Measurements from ENCODE around the gene ATG9A. TPM values are rescaled to one million over a fixed set of nuclear protein-coding genes. Genes with fewer than 3 reads are reported as not detected.

The ATG9A gene
- total RNA-seq, 4 donors from 2014 or later, result 39.8 to 82.6 (median 47.0) TPM

DNA sequence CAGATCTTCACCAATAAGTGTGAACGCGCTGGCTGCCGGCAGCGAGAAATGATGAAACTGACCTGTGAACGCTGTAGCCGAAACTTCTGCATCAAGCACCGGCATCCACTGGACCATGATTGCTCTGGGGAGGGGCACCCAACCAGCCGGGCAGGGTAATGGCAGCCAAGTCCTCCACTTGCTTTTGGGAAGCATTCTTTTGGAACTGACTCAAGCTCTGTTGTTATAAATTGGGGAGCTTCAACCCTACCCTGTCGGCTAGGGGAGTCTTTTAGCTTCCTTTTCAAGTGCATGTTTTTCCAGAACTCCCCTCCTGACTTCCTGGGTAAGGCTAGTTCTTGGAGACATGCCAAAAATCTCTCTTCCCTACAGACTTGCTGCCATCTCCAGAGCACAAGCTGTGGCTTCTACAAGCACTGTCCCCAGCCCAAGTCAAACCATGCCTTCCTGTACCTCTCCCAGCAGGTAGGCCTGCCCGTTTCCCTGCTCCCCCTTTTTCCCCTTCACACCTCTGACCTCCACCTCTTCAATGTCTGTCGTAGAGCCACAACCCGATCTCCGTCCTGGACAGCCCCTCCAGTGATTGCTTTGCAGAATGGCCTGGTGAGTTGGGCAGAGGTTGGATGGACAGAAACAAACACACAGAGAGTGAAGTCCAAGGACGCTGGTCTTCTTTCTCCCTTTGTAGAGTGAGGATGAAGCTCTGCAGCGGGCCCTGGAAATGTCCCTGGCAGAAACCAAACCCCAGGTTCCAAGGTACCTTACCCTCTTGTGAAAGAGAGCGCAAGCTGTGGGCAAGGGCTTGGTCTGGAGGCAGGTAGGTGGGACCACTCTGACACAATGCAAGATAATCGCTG is 21.3 kb downstream of the ATG9A start:
- Histone ChIP-seq H3K4me3 (peak overlapping the region in 1 of 2 donors; percentile 59), H3K27ac (peak overlapping the region; percentile 73 to 99 (median 93)), H3K27me3 (no peaks in the 10 kb centered on the region), H3K36me3 (peaks cover 0 to 47% of the 10 kb centered on the region in 2 donors), H3K9me3 (no peaks in the 10 kb centered on the region), H3K4me1 (peaks cover 0 to 29% (median 9%) of the 10 kb centered on the region in 3 donors)
- no peak for ATAC-seq
- 45 to 64% methylated on average over 8 to 11 of the region's 17 CpGs for WGBS, 2 donors (ENCODE audit: low coverage in 1 of 2)
- TF ChIP-seq, protein P1, sequence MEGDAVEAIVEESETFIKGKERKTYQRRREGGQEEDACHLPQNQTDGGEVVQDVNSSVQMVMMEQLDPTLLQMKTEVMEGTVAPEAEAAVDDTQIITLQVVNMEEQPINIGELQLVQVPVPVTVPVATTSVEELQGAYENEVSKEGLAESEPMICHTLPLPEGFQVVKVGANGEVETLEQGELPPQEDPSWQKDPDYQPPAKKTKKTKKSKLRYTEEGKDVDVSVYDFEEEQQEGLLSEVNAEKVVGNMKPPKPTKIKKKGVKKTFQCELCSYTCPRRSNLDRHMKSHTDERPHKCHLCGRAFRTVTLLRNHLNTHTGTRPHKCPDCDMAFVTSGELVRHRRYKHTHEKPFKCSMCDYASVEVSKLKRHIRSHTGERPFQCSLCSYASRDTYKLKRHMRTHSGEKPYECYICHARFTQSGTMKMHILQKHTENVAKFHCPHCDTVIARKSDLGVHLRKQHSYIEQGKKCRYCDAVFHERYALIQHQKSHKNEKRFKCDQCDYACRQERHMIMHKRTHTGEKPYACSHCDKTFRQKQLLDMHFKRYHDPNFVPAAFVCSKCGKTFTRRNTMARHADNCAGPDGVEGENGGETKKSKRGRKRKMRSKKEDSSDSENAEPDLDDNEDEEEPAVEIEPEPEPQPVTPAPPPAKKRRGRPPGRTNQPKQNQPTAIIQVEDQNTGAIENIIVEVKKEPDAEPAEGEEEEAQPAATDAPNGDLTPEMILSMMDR (IDR thresholded peaks at IDR 0.05), result no peak
- TF ChIP-seq POLR2AphosphoS5 (IDR thresholded peaks at IDR 0.05) (peak; percentile 38), POLR2A (IDR thresholded peaks at IDR 0.05) (no peak)

DNA sequence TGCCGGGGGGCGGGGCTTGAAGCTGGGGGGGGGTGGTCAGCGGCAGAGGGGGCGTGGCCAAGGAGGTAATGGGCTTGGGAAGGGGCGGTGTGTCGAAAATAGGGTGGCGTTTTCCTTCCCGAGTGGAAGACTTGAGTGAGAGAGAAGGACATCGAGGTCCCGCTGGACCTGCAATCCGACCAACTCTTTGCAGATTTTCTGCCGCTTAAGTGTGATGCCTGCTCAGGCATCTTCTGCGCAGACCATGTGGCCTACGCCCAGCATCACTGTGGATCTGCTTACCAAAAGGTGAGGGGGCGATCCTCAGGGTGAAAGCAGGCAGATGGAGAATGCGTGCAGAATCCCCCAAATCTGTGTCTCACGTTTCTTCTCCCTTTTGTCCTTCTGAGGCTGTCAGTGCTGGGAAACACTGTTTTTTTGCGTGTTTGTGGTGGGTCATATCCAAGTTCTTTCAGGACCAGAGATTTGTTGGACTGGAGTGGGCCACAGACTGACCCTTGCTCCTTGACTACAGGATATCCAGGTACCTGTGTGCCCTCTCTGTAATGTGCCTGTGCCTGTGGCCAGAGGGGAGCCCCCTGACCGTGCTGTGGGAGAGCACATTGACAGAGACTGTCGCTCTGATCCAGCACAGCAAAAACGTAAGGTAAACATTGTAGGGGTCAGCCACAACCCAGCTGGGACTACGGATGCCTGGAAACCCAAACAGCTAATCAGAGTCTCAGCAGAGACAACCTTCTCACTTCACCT is 22.1 kb downstream of the ATG9A start:
- H3K27ac ChIP-seq, result peak overlapping the region; percentile 73 to 99 (median 93)
- peak overlapping the region; percentile 59 to 68 for H3K4me3 ChIP-seq
- no peak for TF ChIP-seq POLR2AphosphoS5 (IDR thresholded peaks at IDR 0.05)
- TF ChIP-seq POLR2A (IDR thresholded peaks at IDR 0.05), result no peak
- TF ChIP-seq EP300 (IDR thresholded peaks at IDR 0.05), result no peak
- TF ChIP-seq, protein P1 (IDR thresholded peaks at IDR 0.05), result no peak
- no peaks in the 10 kb centered on the region for H3K27me3 ChIP-seq
- peaks cover 0 to 39% of the 10 kb centered on the region in 2 donors for H3K36me3 ChIP-seq
- peaks cover 0 to 29% (median 9%) of the 10 kb centered on the region in 3 donors for H3K4me1 ChIP-seq
- H3K9me3 ChIP-seq, result no peaks in the 10 kb centered on the region
- 0% methylated on average over 7 to 12 of the region's 22 CpGs for WGBS, 2 donors (ENCODE audit: low coverage in 1 of 2)
- no peak for ATAC-seq

DNA sequence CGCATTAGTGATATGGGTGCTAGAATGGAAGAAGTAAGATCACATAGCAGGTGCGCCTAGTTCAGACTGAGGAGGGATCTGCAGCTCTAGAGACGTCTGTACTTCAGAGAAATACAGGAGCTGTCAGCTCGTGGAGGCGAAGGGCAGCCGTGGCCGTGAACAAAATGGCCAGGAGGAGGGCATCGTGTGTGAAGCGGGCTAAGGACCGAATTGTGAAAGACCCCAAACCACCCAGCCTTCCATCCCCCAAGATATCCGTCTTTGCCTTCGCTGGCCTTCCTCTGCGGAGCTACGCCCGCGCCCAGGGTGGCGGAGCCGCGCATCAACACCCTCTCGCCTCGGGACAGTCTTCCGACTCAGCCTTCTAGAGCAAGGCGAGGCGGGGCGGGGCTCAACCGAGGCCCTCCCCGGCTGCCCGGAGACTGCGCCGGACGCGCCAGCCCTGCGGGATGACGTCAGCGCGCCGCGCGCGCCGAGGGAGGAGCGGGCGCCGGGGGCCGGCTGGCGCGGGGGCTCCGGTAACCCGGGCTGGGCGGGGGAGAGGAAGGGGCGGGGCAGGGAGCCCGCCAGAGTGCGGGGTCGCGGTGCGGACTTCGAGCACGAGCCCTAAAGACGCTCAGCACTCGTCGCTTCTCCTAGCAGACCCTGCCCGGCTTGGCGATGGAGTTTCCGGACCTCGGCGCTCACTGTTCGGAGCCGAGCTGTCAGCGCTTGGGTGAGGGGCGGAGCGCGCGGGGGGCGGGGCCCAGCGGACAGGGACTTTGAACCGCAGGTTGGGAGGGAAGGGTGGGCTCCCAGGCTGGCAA is 22.9 kb downstream of the ATG9A start, which contains the start of gene ZFAND2B:
TSS of gene ZFAND2B (plus strand) at position 455 of the 806 bp plus-strand sequence. CDS start at position 661, 206 bp downstream.
- Histone ChIP-seq H3K9me3 (no peaks in the 10 kb centered on the region), H3K36me3 (peaks cover 0 to 33% of the 10 kb centered on the region in 2 donors), H3K27me3 (no peaks in the 10 kb centered on the region), H3K27ac (peak within 1 kb of the TSS; percentile 73 to 99 (median 93)), H3K4me1 (peaks cover 0 to 29% (median 9%) of the 10 kb centered on the region in 3 donors), H3K4me3 (peak within 1 kb of the TSS; percentile 59 to 68)
- peak; percentile 98 for ATAC-seq
- TF ChIP-seq, protein P1 (IDR thresholded peaks at IDR 0.05), result peak in 3 of 4 experiments; percentile 13 to 48 (median 44)
- TF ChIP-seq EP300 (IDR thresholded peaks at IDR 0.05) (no peak), POLR2A (IDR thresholded peaks at IDR 0.05) (peak; percentile 90 to 94), POLR2AphosphoS5 (IDR thresholded peaks at IDR 0.05) (peak; percentile 96)
- 0% methylated on average over 2 to 7 of the region's 76 CpGs for WGBS, 2 donors (ENCODE audit: low coverage in 1 of 2)

DNA sequence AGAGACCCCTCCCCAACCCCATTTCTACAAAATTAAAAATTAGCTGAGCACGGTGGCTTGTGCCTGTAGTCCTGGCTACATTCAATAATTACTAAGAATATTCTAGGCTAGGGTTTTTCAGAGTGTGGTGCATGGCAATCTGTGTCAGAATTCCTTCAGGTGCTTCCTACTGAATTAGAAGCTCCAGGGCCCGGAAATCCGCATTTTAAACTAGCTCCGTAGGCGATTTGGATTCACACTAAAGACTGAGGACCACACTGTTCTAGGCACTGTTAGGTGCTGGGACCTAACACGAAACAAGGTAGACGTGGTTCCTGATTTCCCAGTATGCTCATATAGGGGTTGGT is 23.5 kb downstream of the ATG9A start:
- peak overlapping the region; percentile 73 to 99 (median 93) for H3K27ac ChIP-seq
- TF ChIP-seq, protein P1 (IDR thresholded peaks at IDR 0.05), result no peak
- TF ChIP-seq POLR2A (IDR thresholded peaks at IDR 0.05) (no peak), EP300 (IDR thresholded peaks at IDR 0.05) (no peak), POLR2AphosphoS5 (IDR thresholded peaks at IDR 0.05) (no peak)
- 10 to 12% methylated on average over 4 to 7 of the region's 7 CpGs for WGBS, 2 donors (ENCODE audit: low coverage in 1 of 2)
- H3K36me3 ChIP-seq, result peaks cover 0 to 27% of the 10 kb centered on the region in 2 donors
- peak overlapping the region; percentile 59 to 68 for H3K4me3 ChIP-seq
- no peak for ATAC-seq
- H3K27me3 ChIP-seq, result no peaks in the 10 kb centered on the region
- peaks cover 0 to 29% (median 9%) of the 10 kb centered on the region in 3 donors for H3K4me1 ChIP-seq
- no peaks in the 10 kb centered on the region for H3K9me3 ChIP-seq

Data from gastroesophageal sphincter (tissue), 4 donors.